Measurements from ENCODE around the gene GSTA3.

Gene GSTA3

DNA sequence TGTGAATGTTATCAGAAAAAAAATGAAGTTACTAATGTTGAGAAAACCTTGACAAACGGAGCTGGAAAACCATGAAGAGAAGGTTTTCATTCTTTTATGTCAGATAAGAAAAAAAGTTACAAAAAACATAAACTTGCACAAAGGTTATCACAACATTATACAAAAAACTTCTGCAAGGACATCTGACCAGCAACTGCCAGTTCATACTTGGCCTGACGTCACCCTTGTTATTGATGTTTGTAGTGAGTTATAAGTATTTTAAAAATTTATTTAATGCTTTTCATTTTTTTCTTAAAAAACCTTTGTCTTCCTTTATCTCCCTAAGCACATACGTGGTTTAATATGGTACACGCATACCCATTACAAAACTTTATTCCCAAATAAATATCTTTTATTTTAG is 16.3 kb downstream of the GSTA3 start:
- TF ChIP-seq, protein P1, sequence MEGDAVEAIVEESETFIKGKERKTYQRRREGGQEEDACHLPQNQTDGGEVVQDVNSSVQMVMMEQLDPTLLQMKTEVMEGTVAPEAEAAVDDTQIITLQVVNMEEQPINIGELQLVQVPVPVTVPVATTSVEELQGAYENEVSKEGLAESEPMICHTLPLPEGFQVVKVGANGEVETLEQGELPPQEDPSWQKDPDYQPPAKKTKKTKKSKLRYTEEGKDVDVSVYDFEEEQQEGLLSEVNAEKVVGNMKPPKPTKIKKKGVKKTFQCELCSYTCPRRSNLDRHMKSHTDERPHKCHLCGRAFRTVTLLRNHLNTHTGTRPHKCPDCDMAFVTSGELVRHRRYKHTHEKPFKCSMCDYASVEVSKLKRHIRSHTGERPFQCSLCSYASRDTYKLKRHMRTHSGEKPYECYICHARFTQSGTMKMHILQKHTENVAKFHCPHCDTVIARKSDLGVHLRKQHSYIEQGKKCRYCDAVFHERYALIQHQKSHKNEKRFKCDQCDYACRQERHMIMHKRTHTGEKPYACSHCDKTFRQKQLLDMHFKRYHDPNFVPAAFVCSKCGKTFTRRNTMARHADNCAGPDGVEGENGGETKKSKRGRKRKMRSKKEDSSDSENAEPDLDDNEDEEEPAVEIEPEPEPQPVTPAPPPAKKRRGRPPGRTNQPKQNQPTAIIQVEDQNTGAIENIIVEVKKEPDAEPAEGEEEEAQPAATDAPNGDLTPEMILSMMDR (IDR thresholded peaks at IDR 0.05; ENCODE audit: low read depth, low read length), result no peak
- DNase-seq (ENCODE audit: low read depth in 2 of 2), result no peak

DNA sequence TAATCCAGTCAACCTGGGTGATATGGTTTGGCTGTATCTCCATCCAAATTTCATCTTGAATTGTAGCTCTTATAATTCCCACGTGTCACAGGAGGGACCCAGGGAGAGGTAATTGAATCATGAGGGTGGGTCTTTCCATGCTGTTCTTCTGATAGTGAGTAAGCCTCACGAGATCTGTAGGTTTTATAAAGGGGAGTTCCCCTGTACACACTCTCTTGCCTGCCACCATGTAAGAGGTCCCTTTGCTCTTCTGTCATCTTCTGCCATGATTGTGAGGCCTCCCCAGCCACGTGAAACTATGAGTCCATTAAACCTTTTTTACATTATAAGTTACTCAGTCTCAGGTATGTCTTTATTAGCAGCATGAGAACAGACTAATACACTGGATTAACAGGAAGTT is 19.5 kb downstream of the GSTA3 start:
- H3K4me3 ChIP-seq (replicated peaks in 1 of 2; ENCODE audit: low read depth in 2 of 2, low read length in 2 of 2), result no peak overlapping the region
- no peak for DNase-seq (ENCODE audit: low read depth in 2 of 2)
- TF ChIP-seq, protein P1 (IDR thresholded peaks at IDR 0.05; ENCODE audit: low read depth, low read length), result no peak

More for the DNA sequence above, 16.3 kb downstream of the GSTA3 start:
- no peak overlapping the region for H3K4me3 ChIP-seq (replicated peaks in 1 of 2; ENCODE audit: low read depth in 2 of 2, low read length in 2 of 2)

DNA sequence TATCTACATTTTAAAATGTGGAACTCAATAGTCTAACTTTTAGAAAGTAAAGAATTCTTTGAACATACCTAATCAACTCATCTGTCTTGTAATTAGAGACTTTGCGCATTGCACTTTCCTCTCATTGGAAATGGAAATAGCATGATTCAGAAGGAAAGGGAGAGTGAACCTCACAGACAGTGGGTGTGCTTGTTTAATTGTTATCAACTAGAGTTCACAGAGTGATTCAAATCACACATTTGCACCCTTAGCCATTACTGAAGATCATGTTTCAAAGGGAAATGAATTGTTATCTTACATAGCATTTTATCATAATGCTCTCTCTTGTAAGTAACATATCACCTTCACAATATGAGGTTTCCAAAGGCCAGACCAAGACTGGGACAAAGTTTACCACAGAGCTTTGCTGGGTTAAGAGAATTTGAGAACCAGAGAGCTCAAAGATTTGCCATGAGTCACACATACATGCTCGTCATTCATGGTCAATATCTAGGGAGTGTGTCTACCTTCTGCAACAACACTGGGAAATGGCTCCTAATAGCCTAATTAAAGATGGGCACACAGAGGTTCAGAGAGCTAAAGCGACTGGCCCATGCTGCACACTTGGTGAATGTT is 21.5 kb downstream of the GSTA3 start:
- TF ChIP-seq, protein P1 (IDR thresholded peaks at IDR 0.05; ENCODE audit: low read depth, low read length), result no peak
- DNase-seq (ENCODE audit: low read depth in 2 of 2), result no peak
- no peak overlapping the region for H3K4me3 ChIP-seq (replicated peaks in 1 of 2; ENCODE audit: low read depth in 2 of 2, low read length in 2 of 2)

DNA sequence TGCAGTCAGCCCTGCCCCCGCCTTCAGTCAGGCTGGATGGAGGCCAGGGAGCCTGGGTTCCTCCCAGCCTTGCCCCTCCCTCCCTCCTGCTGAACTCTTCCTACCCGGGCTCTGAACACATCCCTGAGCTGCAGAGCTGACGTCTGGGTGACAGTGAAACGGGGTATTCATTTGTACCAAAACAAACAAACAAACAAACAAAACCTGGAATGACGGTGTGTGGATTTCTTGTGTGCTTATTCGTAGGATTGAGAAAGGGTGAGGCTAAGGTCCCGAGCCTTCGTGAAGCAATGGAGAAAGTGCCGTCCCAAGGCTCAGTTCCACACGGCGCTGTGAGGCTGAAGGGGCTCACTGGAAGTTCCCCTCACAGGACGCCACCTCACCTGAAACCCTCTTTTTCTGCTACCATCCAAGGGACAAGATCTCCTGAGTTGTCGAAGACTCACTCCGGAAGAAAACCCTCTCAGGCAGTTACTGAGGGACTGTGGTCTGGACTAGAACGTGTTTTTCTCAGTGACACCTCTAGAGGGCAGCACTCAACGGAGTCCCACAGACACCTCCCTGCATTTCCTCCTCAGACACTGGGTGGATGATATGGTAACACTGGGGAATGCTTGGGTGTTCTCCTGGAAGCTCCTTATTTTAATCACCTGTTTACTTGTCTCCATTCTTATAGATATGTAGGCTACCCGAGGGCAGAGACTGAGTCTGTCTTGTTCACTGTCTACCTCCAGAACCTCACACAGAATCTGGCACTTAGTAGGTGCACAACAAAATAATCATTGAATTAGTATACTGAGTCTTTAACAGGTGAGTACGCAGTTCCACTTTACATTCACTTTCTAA is 27.3 kb downstream of the GSTA3 start:
- H3K4me3 ChIP-seq (replicated peaks in 1 of 2; ENCODE audit: low read depth in 2 of 2, low read length in 2 of 2), result peak overlapping the region; percentile 49 to 53
- DNase-seq (ENCODE audit: low read depth in 2 of 2), result peak; percentile 76 to 79

DNA sequence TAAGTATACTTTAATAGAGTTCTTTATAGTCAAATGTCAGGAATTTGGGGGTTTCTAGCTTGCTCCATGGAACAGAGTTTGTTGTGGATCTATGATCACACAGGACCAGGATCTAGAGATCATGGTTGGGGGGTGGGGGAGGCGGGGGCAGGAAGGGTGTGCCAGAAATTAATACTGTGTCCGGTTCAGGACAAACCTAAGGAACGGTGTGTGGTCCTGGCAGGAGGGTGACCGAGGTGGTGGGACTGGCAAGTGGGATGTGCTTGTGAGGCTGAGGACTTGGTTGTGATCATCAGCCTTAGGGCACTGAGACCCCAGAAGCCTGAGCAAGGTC is 27.9 kb downstream of the GSTA3 start:
- TF ChIP-seq, protein P1 (IDR thresholded peaks at IDR 0.05; ENCODE audit: low read depth, low read length), result no peak
- H3K4me3 ChIP-seq (replicated peaks in 1 of 2; ENCODE audit: low read depth in 2 of 2, low read length in 2 of 2), result no peak overlapping the region

More for the DNA sequence above, 27.3 kb downstream of the GSTA3 start:
- TF ChIP-seq, protein P1 (IDR thresholded peaks at IDR 0.05; ENCODE audit: low read depth, low read length), result peak; percentile 74

DNA sequence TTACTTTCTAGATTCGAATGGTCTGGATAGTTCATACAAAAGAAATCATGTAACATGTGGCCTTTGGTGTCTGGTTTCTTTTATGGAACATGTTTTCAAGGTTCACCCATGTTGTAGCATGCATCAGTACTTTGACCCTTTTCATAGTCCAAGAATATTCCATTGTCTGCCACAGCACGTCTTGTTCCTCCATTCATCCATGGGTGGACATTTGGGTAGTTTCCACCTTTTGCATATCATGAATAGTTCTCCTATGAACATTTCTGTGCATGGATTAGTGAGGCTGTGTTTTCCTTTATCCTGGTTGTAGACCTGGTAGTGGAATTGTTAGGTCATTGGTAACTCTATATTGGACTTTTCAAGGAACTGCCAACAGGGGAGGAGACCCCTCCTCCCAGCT is 31.7 kb downstream of the GSTA3 start:
- DNase-seq (ENCODE audit: low read depth in 2 of 2), result peak in 1 of 2 donors; percentile 5
- H3K4me3 ChIP-seq (replicated peaks in 1 of 2; ENCODE audit: low read depth in 2 of 2, low read length in 2 of 2), result no peak overlapping the region
- TF ChIP-seq, protein P1 (IDR thresholded peaks at IDR 0.05; ENCODE audit: low read depth, low read length), result no peak

More for the DNA sequence above, 27.9 kb downstream of the GSTA3 start:
- DNase-seq (ENCODE audit: low read depth in 2 of 2), result no peak

All from cardiac fibroblast (primary cell).